Peyer's patch (tissue), 4 donors: ENCODE measurements around the gene NUAK1.

Experiments
- CTCF ChIP-seq, 6 experiments: fragments of 450-650 bp in 4 of 6; fragments of 200-600 bp in 2 of 6; sonication (generic) in 1 of 6; IDR thresholded peaks; one replicate each; pipeline ENCODE4 v1.5.1; 2017 to 2019; ENCODE audit warnings: antibody characterized with exemption in 6 of 6, mild to moderate bottlenecking in 3 of 6, moderate library complexity in 1 of 6
- POLR2A ChIP-seq, 2 donors: fragments of 450-650 bp; IDR thresholded peaks; one replicate each; pipeline ENCODE4 v1.5.1; 2017; ENCODE audit warnings: antibody characterized with exemption in 2 of 2, mild to moderate bottlenecking in 2 of 2, moderate library complexity in 2 of 2

- TF ChIP-seq CTCF (IDR thresholded peaks at IDR 0.05) (no peak), POLR2A (IDR thresholded peaks at IDR 0.05) (no peak)
Observed at GRCh38 chr12:106062693-106063092, 76.1 kb downstream of the NUAK1 start.
